Measurements from ENCODE around the gene TRIM10. TPM values are rescaled to one million over a fixed set of nuclear protein-coding genes. Genes with fewer than 3 reads are reported as not detected.

TRIM10 gene
- total and polyA plus RNA-seq, 2 donors (not counting 1 experiment from before 2014, with no cell fraction given) = not detected

- Histone ChIP-seq H3K27me3 (ENCODE audit: control insufficient read depth, insufficient read depth, low read length) (peaks cover 3% of the 10 kb centered on the region), H3K36me3 (ENCODE audit: control insufficient read depth, insufficient read depth, low read length) (no peaks in the 10 kb centered on the region), H3K27ac (ENCODE audit: insufficient read depth, low read length) (no peak overlapping the region), H3K4me3 (replicated peaks in 1 of 4; ENCODE audit: control extremely low read depth in 1 of 4, insufficient read depth in 1 of 4, low read depth in 3 of 4, low read length in 4 of 4) (no peak overlapping the region), H2AFZ (ENCODE audit: low read length) (no peak overlapping the region), H3K9me3 (ENCODE audit: control insufficient read depth, insufficient read depth, low read depth, low read length) (no peaks in the 10 kb centered on the region), H4K20me1 (ENCODE audit: control insufficient read depth, extremely low read depth, insufficient read depth, low read length) (no peaks in the 10 kb centered on the region), H3K9ac (ENCODE audit: insufficient read depth, low read length) (no peak overlapping the region), H3K4me2 (ENCODE audit: extremely low read depth, insufficient read depth, low read length) (no peak overlapping the region), H3K4me1 (ENCODE audit: control insufficient read depth, extremely low read depth, insufficient read depth, low read length) (peaks cover 6% of the 10 kb centered on the region), H3K79me2 (ENCODE audit: control insufficient read depth, insufficient read depth, low read length) (no peaks in the 10 kb centered on the region)
- DNase-seq (ENCODE audit: low read depth in 2 of 2) = no peak
- TF ChIP-seq EZH2 (IDR thresholded peaks at IDR 0.05; ENCODE audit: low read length, missing control alignments) (no peak), CTCF (conservative IDR thresholded peaks at IDR 0.05 in 1 of 2, IDR thresholded peaks at IDR 0.05 in 1 of 2; ENCODE audit: low read depth in 1 of 2, low read length in 2 of 2) (no peak)
Measured at GRCh38 chr6:30157999-30158398, 3.0 kb downstream of the TRIM10 start.

- TF ChIP-seq EZH2 (IDR thresholded peaks at IDR 0.05; ENCODE audit: low read length, missing control alignments) (no peak), CTCF (conservative IDR thresholded peaks at IDR 0.05 in 1 of 2, IDR thresholded peaks at IDR 0.05 in 1 of 2; ENCODE audit: low read depth in 1 of 2, low read length in 2 of 2) (no peak)
- no peaks in the 10 kb centered on the region for H3K9me3 ChIP-seq (ENCODE audit: control insufficient read depth, insufficient read depth, low read depth, low read length)
- no peaks in the 10 kb centered on the region for H3K36me3 ChIP-seq (ENCODE audit: control insufficient read depth, insufficient read depth, low read length)
- no peaks in the 10 kb centered on the region for H3K79me2 ChIP-seq (ENCODE audit: control insufficient read depth, insufficient read depth, low read length)
- DNase-seq (ENCODE audit: low read depth in 2 of 2) = no peak
- H3K27me3 ChIP-seq (ENCODE audit: control insufficient read depth, insufficient read depth, low read length) = peaks cover 3% of the 10 kb centered on the region
- H3K4me1 ChIP-seq (ENCODE audit: control insufficient read depth, extremely low read depth, insufficient read depth, low read length) = peaks cover 6% of the 10 kb centered on the region
- no peak overlapping the region for H3K4me2 ChIP-seq (ENCODE audit: extremely low read depth, insufficient read depth, low read length)
- H2AFZ ChIP-seq (ENCODE audit: low read length) = no peak overlapping the region
- no peak overlapping the region for H3K9ac ChIP-seq (ENCODE audit: insufficient read depth, low read length)
- no peak overlapping the region for H3K27ac ChIP-seq (ENCODE audit: insufficient read depth, low read length)
- no peaks in the 10 kb centered on the region for H4K20me1 ChIP-seq (ENCODE audit: control insufficient read depth, extremely low read depth, insufficient read depth, low read length)
- no peak overlapping the region for H3K4me3 ChIP-seq (replicated peaks in 1 of 4; ENCODE audit: control extremely low read depth in 1 of 4, insufficient read depth in 1 of 4, low read depth in 3 of 4, low read length in 4 of 4)
Measured at GRCh38 chr6:30157581-30157980, 3.4 kb downstream of the TRIM10 start.

GRCh38 chr6:30156774-30157173 lies 4.2 kb downstream of the TRIM10 start:
- Histone ChIP-seq H3K79me2 (ENCODE audit: control insufficient read depth, insufficient read depth, low read length) (no peaks in the 10 kb centered on the region), H3K4me2 (ENCODE audit: extremely low read depth, insufficient read depth, low read length) (no peak overlapping the region), H3K4me1 (ENCODE audit: control insufficient read depth, extremely low read depth, insufficient read depth, low read length) (peaks cover 6% of the 10 kb centered on the region), H4K20me1 (ENCODE audit: control insufficient read depth, extremely low read depth, insufficient read depth, low read length) (no peaks in the 10 kb centered on the region), H3K36me3 (ENCODE audit: control insufficient read depth, insufficient read depth, low read length) (no peaks in the 10 kb centered on the region), H3K27ac (ENCODE audit: insufficient read depth, low read length) (no peak overlapping the region), H2AFZ (ENCODE audit: low read length) (no peak overlapping the region), H3K27me3 (ENCODE audit: control insufficient read depth, insufficient read depth, low read length) (peaks cover 3% of the 10 kb centered on the region), H3K9me3 (ENCODE audit: control insufficient read depth, insufficient read depth, low read depth, low read length) (no peaks in the 10 kb centered on the region), H3K9ac (ENCODE audit: insufficient read depth, low read length) (no peak overlapping the region), H3K4me3 (replicated peaks in 1 of 4; ENCODE audit: control extremely low read depth in 1 of 4, insufficient read depth in 1 of 4, low read depth in 3 of 4, low read length in 4 of 4) (no peak overlapping the region)
- DNase-seq (ENCODE audit: low read depth in 2 of 2) = no peak
- TF ChIP-seq EZH2 (IDR thresholded peaks at IDR 0.05; ENCODE audit: low read length, missing control alignments) = no peak
- no peak for TF ChIP-seq CTCF (conservative IDR thresholded peaks at IDR 0.05 in 1 of 2, IDR thresholded peaks at IDR 0.05 in 1 of 2; ENCODE audit: low read depth in 1 of 2, low read length in 2 of 2)
